Endothelial cell of umbilical vein (primary cell): ENCODE data around the gene ST3GAL4. TPM values are rescaled to one million over a fixed set of nuclear protein-coding genes. Genes with fewer than 3 reads are reported as not detected.

Experiments
- BruUV-seq: library from RNA; stranded (reverse); fragments of 400-500 nt; replicated peaks from 2 replicates; lab custom pipeline; 2021; lab: Mats Ljungman, UMichigan
- CTCF ChIA-PET: fragments of 300-600, 350-600 bp; sonication (Branson Sonifier 250); formaldehyde crosslinking; loops from one replicate; lab custom pipeline; 2021; ENCODE audit warnings: antibody characterized with exemption, inconsistent platforms; lab: Charles Lee
- POLR2A ChIA-PET: fragments of 300-600, 350-600 bp; sonication (Branson Sonifier 250); formaldehyde crosslinking; loops from one replicate; lab custom pipeline; 2021; ENCODE audit warnings: antibody characterized with exemption, inconsistent platforms; lab: Charles Lee
- DNase-seq: peaks from one replicate; pipeline ENCODE4 v3.0.0-alpha.2; 2011; ENCODE audit warnings: low read depth, low spot score
- FAIRE-seq: peaks from 2 replicates; lab custom pipeline; 2011; peaks lifted over from hg19 to GRCh38; lab: Jason Lieb, UNC
- H2AFZ ChIP-seq: 2 replicates; pipeline ENCODE4 v1.6.0; 2012; ENCODE audit warnings: low read depth, low read length, control low read depth, inconsistent platforms
- H3K27ac ChIP-seq: 2 replicates; pipeline ENCODE4 v1.5.1; 2011; ENCODE audit warnings: low read depth, mild to moderate bottlenecking, control low read depth, low read length, moderate library complexity; ENCODE audit not compliant: insufficient read depth
- H3K27me3 ChIP-seq, 2 experiments: 2 replicates each; pipeline versions ENCODE4 v1.6.0 to v1.6.1; 2011; ENCODE audit warnings: low read length in 2 of 2, mixed read lengths in 1 of 2; ENCODE audit not compliant: control insufficient read depth in 2 of 2, insufficient read depth in 2 of 2
- H3K36me3 ChIP-seq, 2 experiments: 2 replicates in 1 of 2; 3 replicates in 1 of 2; pipeline ENCODE4 v1.5.1; 2011; ENCODE audit warnings: low read length in 2 of 2, mild to moderate bottlenecking in 1 of 2, moderate library complexity in 1 of 2; ENCODE audit not compliant: control insufficient read depth in 2 of 2, insufficient read depth in 2 of 2; ENCODE audit errors: extremely low read depth in 1 of 2
- H3K4me1 ChIP-seq: 3 replicates; pipeline ENCODE4 v1.5.1; 2011; ENCODE audit warnings: mild to moderate bottlenecking, low read length; ENCODE audit not compliant: control insufficient read depth, insufficient read depth; ENCODE audit errors: extremely low read depth
- H3K4me2 ChIP-seq: 2 replicates; pipeline ENCODE4 v1.6.1; 2011; ENCODE audit warnings: low read length, control low read depth, mixed read lengths; ENCODE audit not compliant: insufficient read depth
- H3K4me3 ChIP-seq, 3 experiments: fragments of 200-600 bp in 1 of 3; sonication (generic), shearing (Covaris generic) in 1 of 3; replicated peaks in 1 of 3; 2 replicates each; pipeline ENCODE4 v1.5.1; 2011 to 2016; ENCODE audit warnings: control low read depth in 3 of 3, low read length in 3 of 3, mild to moderate bottlenecking in 2 of 3, inconsistent platforms in 1 of 3, low read depth in 1 of 3, moderate library complexity in 1 of 3; ENCODE audit not compliant: insufficient read depth in 1 of 3
- H3K79me2 ChIP-seq: 2 replicates; pipeline ENCODE4 v1.6.0; 2012; ENCODE audit warnings: low read length, inconsistent platforms; ENCODE audit not compliant: control insufficient read depth, insufficient read depth
- H3K9ac ChIP-seq: replicated peaks from 2 replicates; pipeline ENCODE3; 2011; ENCODE audit warnings: low read length, control low read depth; ENCODE audit not compliant: insufficient read depth; ENCODE audit errors: extremely low read depth
- H3K9me1 ChIP-seq: replicated peaks from 3 replicates; pipeline ENCODE4 v1.6.0; 2011; ENCODE audit warnings: mild to moderate bottlenecking, low read length; ENCODE audit not compliant: control insufficient read depth, insufficient read depth; ENCODE audit errors: extremely low read depth
- H3K9me3 ChIP-seq: replicated peaks from 2 replicates; pipeline ENCODE4 v1.5.1; 2012; ENCODE audit warnings: low read length, inconsistent platforms; ENCODE audit not compliant: control insufficient read depth, insufficient read depth
- H4K20me1 ChIP-seq: replicated peaks from 2 replicates; pipeline ENCODE3; 2011; ENCODE audit warnings: mild to moderate bottlenecking, low read length; ENCODE audit not compliant: control insufficient read depth, insufficient read depth; ENCODE audit errors: extremely low read depth
- JUN ChIP-seq: IDR thresholded peaks from 2 replicates; pipeline ENCODE4 v1.6.1; 2011; ENCODE audit warnings: borderline replicate concordance, low read depth; ENCODE audit not compliant: insufficient read length, insufficient read depth
- POLR2A ChIP-seq: IDR thresholded peaks from 2 replicates; pipeline ENCODE4 v1.6.1; 2012; ENCODE audit warnings: low read depth, mild to moderate bottlenecking, control low read depth, low read length
- POLR2AphosphoS5 ChIP-seq: IDR thresholded peaks from 2 replicates; pipeline ENCODE4 v1.6.1; 2012; ENCODE audit warnings: low read depth, mild to moderate bottlenecking, control low read depth, low read length, moderate library complexity; ENCODE audit not compliant: insufficient read depth
- dilution Hi-C: fragments of 300-500 bp; cut with MboI; formaldehyde crosslinking; loops from one replicate; pipeline ENCODE4 v1.15.0; 2019; ENCODE audit warnings: low sequenced_read_pairs; ENCODE audit not compliant: extremely low pct_ligation_motif_present
- intact Hi-C: fragments of 100-400 bp; cut with micrococcal nuclease; formaldehyde crosslinking; loops from one replicate; pipeline ENCODE4 v1.10.0; 2022
- polyA plus RNA-seq, 4 experiments: library from polyadenylated mRNA; depleted of rRNA in 3 of 4; stranded (reverse) in 3 of 4; unstranded in 1 of 4; fragments of >200 nt; gene quantifications; 2 replicates each; pipeline versions ENCODE4 v1.2.1 to v1.2.3, GENCODE V29; 2011 to 2012; ENCODE audit warnings: missing spikeins in 1 of 4
- total RNA-seq: library from RNA; stranded (reverse); gene quantifications from 2 replicates; pipeline ENCODE4 v1.2.3, GENCODE V29; 2021
- TF ChIP-seq, protein P1 (sequence below), 2 donors: IDR thresholded peaks; 1 replicate in 1 of 2; 2 replicates in 1 of 2; pipeline ENCODE4 v1.5.1; 2011; ENCODE audit warnings: low read length in 2 of 2, mild to moderate bottlenecking in 2 of 2, moderate library complexity in 2 of 2, control low read depth in 1 of 2, inconsistent platforms in 1 of 2, low read depth in 1 of 2; ENCODE audit not compliant: insufficient read depth in 1 of 2; ENCODE audit errors: extremely low read depth in 1 of 2

Gene ST3GAL4
- total and polyA plus RNA-seq, 2 donors (not counting 3 experiments of a cell fraction or from before 2014, with no cell fraction given) = 17.7 to 19.4 TPM

DNA sequence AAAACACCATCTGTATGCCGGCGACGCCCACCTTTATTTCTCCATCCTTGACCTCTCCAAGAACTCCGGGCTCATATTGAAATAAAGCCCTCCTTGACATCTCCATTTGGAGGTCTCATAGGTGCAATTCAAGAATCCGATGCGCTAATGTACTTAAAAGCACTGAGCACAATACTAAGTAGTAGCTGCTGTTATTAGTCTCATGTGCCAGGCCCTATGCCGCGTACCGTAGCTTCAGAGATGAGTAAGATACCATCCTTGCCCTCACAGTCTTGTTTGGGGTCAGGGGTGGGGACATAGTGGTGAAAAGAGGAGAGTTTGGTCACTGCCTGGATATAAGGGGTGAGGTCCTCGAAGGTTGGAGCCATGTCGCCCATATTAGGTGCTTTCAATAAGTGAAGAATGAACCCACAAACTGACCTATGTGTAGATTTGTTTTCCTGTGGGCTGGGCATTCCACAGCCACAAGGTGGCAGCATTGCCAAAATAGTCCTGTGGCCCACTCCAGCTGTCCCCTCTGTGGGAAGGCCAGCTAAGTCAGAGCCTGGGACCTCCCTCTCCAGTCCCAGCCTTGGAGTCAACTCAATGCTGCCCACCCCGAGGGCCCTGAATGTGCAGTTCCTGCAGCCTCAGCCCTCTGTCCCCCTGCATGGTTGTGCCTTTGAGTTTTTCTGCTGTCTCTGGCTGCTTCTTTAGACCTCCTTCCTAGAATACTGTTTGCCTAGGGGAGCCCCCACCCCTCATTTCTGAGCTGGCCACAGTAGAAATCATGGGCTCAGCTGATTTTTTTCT, 45.1 kb upstream of the ST3GAL4 start:
- Histone ChIP-seq H3K4me2 (no peak overlapping the region), H3K9me3 (no peaks in the 10 kb centered on the region), H3K36me3 (no peaks in the 10 kb centered on the region), H3K4me3 (no peak overlapping the region), H3K27me3 (no peaks in the 10 kb centered on the region), H2AFZ (no peak overlapping the region), H3K79me2 (no peaks in the 10 kb centered on the region), H4K20me1 (no peaks in the 10 kb centered on the region), H3K4me1 (no peaks in the 10 kb centered on the region), H3K9ac (no peak overlapping the region), H3K27ac (no peak overlapping the region), H3K9me1 (no peaks in the 10 kb centered on the region)
- ChIA-PET POLR2A (interaction anchor here (0.9 to 1.2 kb wide), 4 partner anchors 12 to 170 kb away, joined by 3 to 4 read pairs (median 3); no protein-coding TSS in a partner anchor), CTCF (interaction anchor here (0.6 to 10.7 kb wide), 33 partner anchors 9 to 680 kb away, joined by 3 to 437 read pairs (median 6); partner anchors contain the start of gene ST3GAL4)
- intact Hi-C loops = loop anchor here (1.0 to 5.0 kb wide), 9 partner anchors 26 to 680 kb away; partner anchors contain the start of gene ST3GAL4
- DNase-seq (peak; percentile 78), FAIRE-seq (peak; percentile 83)
- BruUV-seq = no TSS peak
- dilution Hi-C loops = no loop called here
- TF ChIP-seq POLR2A (no peak), JUN (no peak), POLR2AphosphoS5 (peak; percentile 49)
- TF ChIP-seq, protein P1, sequence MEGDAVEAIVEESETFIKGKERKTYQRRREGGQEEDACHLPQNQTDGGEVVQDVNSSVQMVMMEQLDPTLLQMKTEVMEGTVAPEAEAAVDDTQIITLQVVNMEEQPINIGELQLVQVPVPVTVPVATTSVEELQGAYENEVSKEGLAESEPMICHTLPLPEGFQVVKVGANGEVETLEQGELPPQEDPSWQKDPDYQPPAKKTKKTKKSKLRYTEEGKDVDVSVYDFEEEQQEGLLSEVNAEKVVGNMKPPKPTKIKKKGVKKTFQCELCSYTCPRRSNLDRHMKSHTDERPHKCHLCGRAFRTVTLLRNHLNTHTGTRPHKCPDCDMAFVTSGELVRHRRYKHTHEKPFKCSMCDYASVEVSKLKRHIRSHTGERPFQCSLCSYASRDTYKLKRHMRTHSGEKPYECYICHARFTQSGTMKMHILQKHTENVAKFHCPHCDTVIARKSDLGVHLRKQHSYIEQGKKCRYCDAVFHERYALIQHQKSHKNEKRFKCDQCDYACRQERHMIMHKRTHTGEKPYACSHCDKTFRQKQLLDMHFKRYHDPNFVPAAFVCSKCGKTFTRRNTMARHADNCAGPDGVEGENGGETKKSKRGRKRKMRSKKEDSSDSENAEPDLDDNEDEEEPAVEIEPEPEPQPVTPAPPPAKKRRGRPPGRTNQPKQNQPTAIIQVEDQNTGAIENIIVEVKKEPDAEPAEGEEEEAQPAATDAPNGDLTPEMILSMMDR (IDR thresholded peaks at IDR 0.05; ENCODE audit: extremely low read depth in 1 of 2, insufficient read depth in 1 of 2, low read depth in 1 of 2, low read length in 2 of 2) = peak; percentile 89 to 91
